GM19193 (cell line): ENCODE results near the gene DUSP16.

Source experiments
- POLR2A ChIP-seq: IDR thresholded peaks from 4 replicates; pipeline ENCODE4 v1.6.1; 2011; ENCODE audit not compliant: insufficient read depth, insufficient read length; ENCODE audit errors: extremely low read depth

Gene DUSP16

GRCh38 chr12:12559719-12560296, 2.9 kb downstream of the DUSP16 start:
- TF ChIP-seq POLR2A: no peak

- TF ChIP-seq POLR2A: no peak
Observed at GRCh38 chr12:12558291-12558690, 4.4 kb downstream of the DUSP16 start.

GRCh38 chr12:12557733-12558132, 4.9 kb downstream of the DUSP16 start:
- TF ChIP-seq POLR2A: no peak

GRCh38 chr12:12555656-12556055, 7.0 kb downstream of the DUSP16 start:
- TF ChIP-seq POLR2A: no peak

GRCh38 chr12:12553208-12553785, 9.4 kb downstream of the DUSP16 start:
- TF ChIP-seq POLR2A: no peak

GRCh38 chr12:12551115-12551514, 11.5 kb downstream of the DUSP16 start:
- no peak for TF ChIP-seq POLR2A

GRCh38 chr12:12550277-12550676, 12.4 kb downstream of the DUSP16 start:
- TF ChIP-seq POLR2A: no peak

- TF ChIP-seq POLR2A: no peak
Observed at GRCh38 chr12:12549426-12549825, 13.2 kb downstream of the DUSP16 start.

GRCh38 chr12:12548713-12549112, 13.9 kb downstream of the DUSP16 start:
- TF ChIP-seq POLR2A: no peak

- no peak for TF ChIP-seq POLR2A
Observed at GRCh38 chr12:12546314-12546772, 16.3 kb downstream of the DUSP16 start.

- no peak for TF ChIP-seq POLR2A
Observed at GRCh38 chr12:12543959-12544358, 18.7 kb downstream of the DUSP16 start.

- no peak for TF ChIP-seq POLR2A
Observed at GRCh38 chr12:12542964-12543363, 19.7 kb downstream of the DUSP16 start.

GRCh38 chr12:12542286-12542685, 20.4 kb downstream of the DUSP16 start:
- no peak for TF ChIP-seq POLR2A

- TF ChIP-seq POLR2A: no peak
Observed at GRCh38 chr12:12541782-12542181, 20.9 kb downstream of the DUSP16 start.

GRCh38 chr12:12540261-12541013, 22.2 kb downstream of the DUSP16 start:
- no peak for TF ChIP-seq POLR2A

- no peak for TF ChIP-seq POLR2A
Observed at GRCh38 chr12:12539028-12539810, 23.4 kb downstream of the DUSP16 start.

GRCh38 chr12:12538535-12538934, 24.1 kb downstream of the DUSP16 start:
- no peak for TF ChIP-seq POLR2A
